Vagina (tissue), 2 donors: ENCODE data around the gene LRRC51.

Source experiments
- CTCF ChIP-seq, 3 experiments: fragments of 450-650 bp in 2 of 3; fragments of 200-600 bp in 1 of 3; sonication (generic) in 1 of 3; IDR thresholded peaks; one replicate each; pipeline ENCODE4 v1.5.1; 2017 to 2019; ENCODE audit warnings: antibody characterized with exemption in 3 of 3, mild to moderate bottlenecking in 2 of 3, moderate library complexity in 2 of 3
- POLR2A ChIP-seq, 2 donors: fragments of 450-650 bp; IDR thresholded peaks; one replicate each; pipeline ENCODE4 v1.6.1; 2017; ENCODE audit warnings: antibody characterized with exemption in 2 of 2, mild to moderate bottlenecking in 2 of 2, moderate library complexity in 2 of 2
- POLR2AphosphoS5 ChIP-seq, 2 donors: sonication (generic); formaldehyde crosslinking; IDR thresholded peaks; one replicate each; pipeline ENCODE4 v1.9.0; 2017; ENCODE audit warnings: antibody characterized with exemption in 2 of 2, mild to moderate bottlenecking in 2 of 2, low read depth in 1 of 2; ENCODE audit not compliant: insufficient read depth in 1 of 2

- no peak for TF ChIP-seq CTCF (IDR thresholded peaks at IDR 0.05)
- no peak for TF ChIP-seq POLR2A (IDR thresholded peaks at IDR 0.05)
- no peak for TF ChIP-seq POLR2AphosphoS5 (IDR thresholded peaks at IDR 0.05; ENCODE audit: insufficient read depth in 1 of 2, low read depth in 1 of 2)
These were observed 41.4 kb upstream of the LRRC51 start for GRCh38 chr11:72039031-72039855.
